GM12892 (cell line): Measurements from ENCODE around the gene TRAF3.

Source experiments
- POLR2A ChIP-seq: IDR thresholded peaks from 2 replicates; pipeline ENCODE4 v1.6.1; 2011; ENCODE audit warnings: low read depth, low read length, control low read depth
- POLR2AphosphoS5 ChIP-seq: IDR thresholded peaks from 2 replicates; pipeline ENCODE4 v1.6.1; 2011; ENCODE audit warnings: low read depth, low read length, control low read depth
- TAF1 ChIP-seq: IDR thresholded peaks from 2 replicates; pipeline ENCODE4 v1.6.1; 2011; ENCODE audit warnings: low read depth, mild to moderate bottlenecking, control low read depth, low read length, borderline replicate concordance

GRCh38 chr14:102932484-102933248, 155.4 kb downstream of the TRAF3 start:
- TF ChIP-seq POLR2A (no peak), TAF1 (no peak), POLR2AphosphoS5 (no peak)
